Ramos (cell line): ENCODE results near the gene N4BP2.
"Not testable (repeated sequence)": the region's sequence is repeated elsewhere in the genome, so short reads cannot be mapped to it uniquely, and the experiment has no call there.

Source experiments
- in situ Hi-C: fragments of 300-500 bp; cut with MboI; formaldehyde crosslinking; loops from one replicate; pipeline ENCODE4 v1.14.3; 2022; ENCODE audit warnings: low sequenced_read_pairs; ENCODE audit not compliant: unreplicated experiment

Gene N4BP2

DNA sequence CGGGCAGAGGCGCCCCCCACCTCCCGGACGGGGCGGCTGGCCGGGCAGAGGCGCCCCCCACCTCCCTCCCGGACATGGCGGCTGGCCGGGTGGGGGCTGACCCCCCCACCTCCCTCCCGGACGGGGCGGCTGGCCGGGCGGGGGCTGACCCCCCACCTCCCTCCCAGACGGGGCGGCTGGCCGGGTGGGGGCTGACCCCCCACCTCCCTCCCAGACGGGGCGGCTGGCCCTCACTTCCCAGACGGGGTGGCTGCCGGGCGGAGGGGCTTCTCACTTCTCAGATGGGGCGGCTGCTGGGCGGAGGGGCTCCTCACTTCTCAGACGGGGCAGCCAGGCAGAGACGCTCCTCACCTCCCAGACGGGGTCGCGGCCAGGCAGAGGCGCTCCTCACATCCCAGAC lies 90.8 kb downstream of the N4BP2 start:
- in situ Hi-C loops = not testable (repeated sequence)

- in situ Hi-C loops = loop anchor here (5.0 kb wide), 1 partner anchor 162 kb away; no protein-coding TSS in a partner anchor
Measured at GRCh38 chr4:40149960-40150385, 93.3 kb downstream of the N4BP2 start.

- in situ Hi-C loops = loop anchor here (5.0 kb wide), 1 partner anchor 161 kb away; no protein-coding TSS in a partner anchor
Measured at GRCh38 chr4:40150932-40151331, 94.3 kb downstream of the N4BP2 start.

GRCh38 chr4:40152637-40153036 lies 96.0 kb downstream of the N4BP2 start:
- in situ Hi-C loops = loop anchor here (5.0 kb wide), 1 partner anchor 160 kb away; no protein-coding TSS in a partner anchor

DNA sequence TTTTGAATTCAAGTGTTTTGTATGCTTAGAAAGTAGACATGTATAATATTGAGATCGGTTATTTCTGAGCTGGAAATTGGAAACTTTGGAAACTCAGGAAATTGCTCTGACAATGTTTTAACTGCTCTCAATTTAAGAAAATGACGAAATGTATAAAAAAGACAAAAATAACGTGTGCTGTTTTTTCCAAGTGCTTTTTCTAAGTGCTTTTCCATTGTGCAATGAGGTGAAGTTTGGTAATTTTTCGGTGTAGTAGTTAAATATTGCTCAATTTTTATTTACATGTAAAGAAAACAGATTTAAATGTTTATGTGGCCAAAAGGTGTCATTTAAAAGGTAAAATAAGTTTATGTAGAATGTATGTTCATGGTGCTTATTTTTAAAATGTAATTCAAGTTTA lies 100.8 kb downstream of the N4BP2 start:
- in situ Hi-C loops = no loop called here

DNA sequence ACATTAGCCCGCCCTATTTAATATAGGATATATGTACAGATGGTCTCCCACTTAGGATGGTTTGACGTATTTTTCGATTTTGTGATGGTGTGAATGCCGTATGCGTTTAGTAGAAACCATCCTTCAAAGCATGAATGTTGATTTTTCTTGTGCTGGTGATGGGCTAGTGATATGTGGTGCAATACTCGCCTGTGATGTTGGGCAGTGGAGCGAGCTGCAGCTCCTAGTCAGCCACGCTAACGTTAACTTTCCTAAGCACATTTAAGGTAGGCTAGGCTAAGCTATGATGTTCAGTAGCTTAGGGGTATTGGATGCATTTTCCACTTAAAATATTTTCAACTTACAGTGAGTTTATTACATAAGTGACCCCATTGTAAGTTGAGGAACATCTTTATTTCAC lies 103.6 kb downstream of the N4BP2 start:
- in situ Hi-C loops = no loop called here

- in situ Hi-C loops = no loop called here
Measured at GRCh38 chr4:40164459-40164858, 107.8 kb downstream of the N4BP2 start.

DNA sequence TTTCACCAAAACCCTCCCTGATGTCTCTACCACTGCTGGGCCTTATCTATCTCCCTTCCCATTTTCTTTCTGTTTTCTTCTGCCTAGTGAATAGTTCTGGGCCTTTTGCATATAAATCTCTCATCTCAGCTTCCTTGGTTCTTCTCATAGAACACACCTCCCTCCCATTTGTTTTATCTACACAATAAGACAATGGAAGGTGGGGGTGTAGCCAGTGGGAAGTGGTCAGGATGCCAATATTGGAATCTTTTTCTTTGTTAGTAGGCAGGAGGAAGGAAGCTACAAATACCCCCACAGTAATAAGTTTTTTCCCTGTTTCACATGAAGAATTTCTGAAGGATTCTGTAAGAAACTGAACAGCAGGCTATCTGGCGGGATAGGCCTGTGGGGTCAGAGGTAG lies 109.3 kb downstream of the N4BP2 start:
- in situ Hi-C loops = no loop called here

DNA sequence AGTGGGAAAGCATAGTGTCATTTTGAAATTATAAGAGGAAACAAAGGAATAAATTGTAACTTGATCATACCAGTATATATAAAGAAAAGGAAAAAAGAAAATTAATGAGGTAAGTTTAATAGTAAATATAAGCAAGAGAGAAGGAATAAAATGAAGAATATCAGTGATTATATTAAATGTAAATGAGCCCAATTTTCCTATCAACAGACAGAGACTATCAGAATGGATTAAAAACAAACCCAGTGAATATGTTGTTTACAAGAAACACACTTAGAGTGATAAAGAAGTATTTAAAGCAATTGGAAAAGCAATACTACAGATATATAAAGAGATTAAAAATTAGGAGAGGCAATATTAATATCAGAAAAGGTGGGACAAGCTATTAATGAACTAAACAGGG lies 111.4 kb downstream of the N4BP2 start:
- in situ Hi-C loops = no loop called here

DNA sequence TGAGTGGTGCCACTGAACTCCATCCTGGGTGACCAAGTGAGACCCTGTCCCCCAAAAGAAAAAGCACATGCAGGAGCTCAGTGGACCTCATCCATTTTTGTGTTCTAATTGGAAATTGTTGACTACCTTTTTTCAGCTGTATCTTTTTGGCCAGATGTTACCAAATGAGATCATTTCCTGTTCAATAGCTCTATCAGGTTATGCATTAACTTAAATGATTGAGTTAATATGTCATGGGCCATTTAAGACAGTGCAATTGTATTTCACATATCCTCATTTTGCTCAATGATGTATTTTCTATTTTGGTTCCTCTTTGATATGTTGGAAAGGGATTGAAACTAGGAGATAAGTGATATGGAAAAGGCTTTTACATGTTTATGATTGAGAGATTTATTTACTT lies 113.9 kb downstream of the N4BP2 start:
- in situ Hi-C loops = no loop called here

DNA sequence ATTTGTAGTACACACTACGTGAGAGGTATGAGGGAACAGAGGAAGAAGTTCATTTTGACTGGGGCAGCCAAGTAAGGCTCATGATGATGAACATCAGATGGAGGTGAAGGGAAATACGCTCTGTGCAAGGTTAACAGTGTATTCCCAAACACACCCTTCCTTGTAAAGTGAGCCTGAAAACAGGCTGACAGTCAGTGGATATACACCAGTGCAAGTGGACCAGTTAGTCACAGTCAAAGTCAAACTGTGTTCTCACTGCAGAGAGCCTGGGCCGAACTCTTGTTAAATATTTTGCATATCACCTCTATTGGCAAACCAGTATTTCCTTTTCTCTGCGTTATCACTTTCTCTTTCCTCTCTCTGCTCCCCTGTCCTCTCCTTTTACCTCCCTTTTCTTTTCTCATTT lies 116.8 kb downstream of the N4BP2 start:
- in situ Hi-C loops = no loop called here

GRCh38 chr4:40176602-40177001 lies 120.0 kb downstream of the N4BP2 start:
- in situ Hi-C loops = loop anchor here (25.0 kb wide), 2 partner anchors 811 to 1414 kb away; no protein-coding TSS in a partner anchor

DNA sequence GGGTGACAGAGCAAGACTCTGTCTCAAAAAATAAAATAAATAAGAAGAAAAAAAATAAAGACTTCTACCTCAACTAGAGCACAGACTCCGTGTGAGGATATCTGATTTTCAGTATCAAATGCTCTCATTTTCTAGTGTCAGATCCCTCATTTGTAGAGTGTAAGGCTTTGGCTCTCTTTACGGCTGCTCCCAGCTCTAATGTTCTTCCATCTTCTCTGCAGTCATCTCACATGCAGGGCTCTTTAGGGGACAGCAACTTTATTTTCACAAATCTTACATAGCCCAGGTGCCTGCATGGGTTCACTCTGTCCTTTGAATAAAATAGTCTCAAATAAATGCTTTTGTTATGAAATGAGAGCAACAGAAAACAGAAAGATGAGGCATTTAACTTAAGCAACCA lies 120.9 kb downstream of the N4BP2 start:
- in situ Hi-C loops = loop anchor here (25.0 kb wide), 2 partner anchors 810 to 1415 kb away; no protein-coding TSS in a partner anchor

- in situ Hi-C loops = loop anchor here (25.0 kb wide), 2 partner anchors 809 to 1416 kb away; no protein-coding TSS in a partner anchor
Measured at GRCh38 chr4:40178672-40179071, 122.0 kb downstream of the N4BP2 start.

GRCh38 chr4:40179360-40179759 lies 122.7 kb downstream of the N4BP2 start:
- in situ Hi-C loops = loop anchor here (25.0 kb wide), 2 partner anchors 808 to 1417 kb away; no protein-coding TSS in a partner anchor

DNA sequence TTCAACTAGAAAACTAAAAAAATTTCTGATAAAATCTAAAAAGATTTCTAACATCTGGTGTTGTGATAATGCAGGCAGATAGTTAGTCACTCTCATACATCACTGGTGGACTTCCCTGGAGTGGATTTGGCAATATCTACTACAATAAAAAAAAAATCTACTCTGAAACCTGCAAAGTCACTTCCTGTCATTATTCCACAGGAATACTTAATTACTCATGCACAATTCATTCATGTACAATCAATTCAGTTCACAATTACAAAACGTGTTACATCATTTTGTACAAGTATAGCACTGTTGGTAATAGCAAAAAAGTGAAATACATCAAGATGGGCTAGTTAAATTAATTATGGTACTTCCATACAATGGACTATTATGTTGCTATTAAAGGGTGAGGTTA lies 123.7 kb downstream of the N4BP2 start:
- in situ Hi-C loops = loop anchor here (10.0 to 25.0 kb wide), 3 partner anchors 807 to 1418 kb away; partner anchors contain the start of gene RFC1

DNA sequence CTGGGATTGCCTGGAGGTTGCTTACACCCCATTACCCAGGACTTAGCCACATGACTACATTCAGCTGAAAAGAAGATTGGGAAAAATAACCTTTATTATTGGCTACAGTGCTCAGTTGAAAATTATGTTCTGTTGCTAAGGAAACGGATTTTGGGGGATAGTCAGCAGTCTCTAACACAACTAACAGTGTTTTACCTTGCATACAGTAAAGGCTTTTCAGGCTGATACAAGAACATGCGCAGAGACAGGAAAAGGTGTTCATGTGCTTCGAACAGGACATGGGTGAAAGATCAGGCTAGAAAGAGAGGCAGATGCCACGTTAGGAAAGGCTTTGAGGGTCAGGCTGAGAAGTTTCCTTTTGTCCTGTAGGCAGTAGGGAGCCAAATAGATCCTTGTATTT lies 125.4 kb downstream of the N4BP2 start:
- in situ Hi-C loops = loop anchor here (10.0 to 25.0 kb wide), 3 partner anchors 805 to 1420 kb away; partner anchors contain the start of gene RFC1

DNA sequence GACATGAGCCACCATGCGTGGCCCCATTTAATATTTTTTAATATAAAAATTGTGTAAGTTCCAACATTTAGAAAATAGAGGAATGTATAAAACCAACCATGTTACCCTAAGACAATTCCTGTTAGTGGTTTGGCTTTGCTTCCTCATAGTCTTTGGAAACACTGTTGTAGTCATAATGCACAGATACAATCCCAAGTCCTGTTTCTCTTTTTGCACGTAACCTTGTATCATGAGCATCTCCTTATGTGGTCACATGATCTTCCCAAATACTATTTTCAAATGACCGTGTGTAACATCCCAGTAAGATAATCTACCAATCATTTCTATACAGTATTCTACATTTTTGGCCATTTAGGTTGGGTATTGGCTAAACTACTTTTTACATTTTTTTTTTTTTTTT lies 126.3 kb downstream of the N4BP2 start:
- in situ Hi-C loops = loop anchor here (10.0 to 25.0 kb wide), 3 partner anchors 804 to 1421 kb away; partner anchors contain the start of gene RFC1

DNA sequence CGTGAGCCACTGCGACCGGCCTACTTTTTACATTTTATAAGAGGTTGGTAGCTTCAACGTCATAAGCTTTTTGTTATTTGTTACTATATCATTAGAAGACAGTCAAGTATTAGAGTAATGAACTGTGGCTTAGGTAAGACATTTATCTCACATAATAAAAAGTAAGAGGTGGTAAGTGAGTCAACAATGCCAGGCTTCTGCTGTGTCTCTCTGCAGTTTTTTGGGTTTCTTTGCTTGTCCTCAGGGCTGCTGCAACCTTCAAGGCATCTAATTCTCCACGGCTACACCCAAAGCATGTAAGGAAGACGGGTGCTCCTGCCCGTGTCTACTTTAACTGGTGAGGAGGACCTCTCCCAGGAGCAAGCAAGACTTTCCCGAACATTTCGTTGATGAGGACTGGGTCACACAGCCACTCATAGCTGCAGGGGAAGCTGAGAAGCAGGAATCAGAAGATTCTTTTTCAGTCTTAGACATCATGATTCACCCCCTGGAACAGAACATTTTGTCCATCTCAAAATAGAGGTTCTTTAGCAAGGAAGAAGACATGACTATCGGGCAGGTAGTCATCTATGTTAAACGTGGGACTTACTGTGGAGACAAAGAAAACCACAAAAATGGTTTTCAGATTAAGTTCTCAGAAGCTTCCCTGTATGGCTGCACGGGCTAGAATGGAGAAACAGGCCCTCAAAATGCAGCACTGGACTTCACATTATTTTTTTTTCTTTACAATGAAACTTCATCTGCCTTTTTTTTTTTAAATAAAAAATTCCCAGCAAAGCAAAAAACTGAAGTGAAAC lies 127.2 kb downstream of the N4BP2 start:
- in situ Hi-C loops = loop anchor here (10.0 to 25.0 kb wide), 3 partner anchors 803 to 1422 kb away; partner anchors contain the start of gene RFC1

DNA sequence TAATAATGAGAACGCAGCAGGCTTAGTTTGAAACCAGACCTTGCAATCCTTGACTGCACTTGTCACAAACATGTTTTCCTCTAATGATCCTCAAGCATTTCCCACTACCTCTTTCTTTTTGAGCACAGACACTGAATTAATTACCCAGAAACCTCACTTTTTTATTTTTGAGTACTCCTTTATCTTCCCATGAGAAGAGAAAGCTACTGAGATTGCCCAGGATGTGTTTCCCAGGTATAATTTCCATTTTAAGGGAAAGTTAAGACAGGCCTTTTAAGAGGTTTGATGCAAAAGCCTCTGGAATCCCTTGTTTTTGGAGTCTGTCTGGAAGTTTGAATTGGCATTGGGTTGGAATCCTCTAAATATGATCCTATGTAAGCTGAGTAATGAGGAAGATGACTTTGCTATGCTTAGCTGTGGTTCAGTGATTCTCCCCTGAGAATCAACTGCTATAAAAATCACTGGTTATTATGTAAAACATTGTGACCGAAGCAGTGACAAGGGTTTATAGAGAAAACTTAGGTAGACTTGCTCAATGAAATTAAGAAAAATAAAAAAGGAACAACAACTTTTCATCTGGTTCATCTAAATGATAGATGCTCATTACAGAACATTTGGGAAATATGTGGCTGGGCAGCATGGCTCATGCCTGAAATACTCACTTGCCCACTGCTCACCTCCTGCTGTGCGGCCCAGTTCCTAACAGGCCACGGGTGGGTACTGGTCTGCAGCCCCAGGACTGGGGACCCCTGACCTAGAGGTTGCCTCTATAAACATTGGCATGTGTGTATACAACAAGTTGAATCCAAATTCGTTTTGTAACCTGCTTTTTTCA lies 129.4 kb downstream of the N4BP2 start:
- in situ Hi-C loops = loop anchor here (10.0 to 25.0 kb wide), 3 partner anchors 801 to 1424 kb away; partner anchors contain the start of gene RFC1
